Activated CD4-positive, CD25-positive, alpha-beta regulatory T cell treated with anti-CD3 and anti-CD28 coated beads, Interleukin-2, amount 50 U/mL, for 72 hours (primary cell): ENCODE data around the gene MACROD2.

ENCODE experiments used
- DNase-seq: peaks from one replicate; pipeline ENCODE4 v3.0.0; 2021

MACROD2 gene

GRCh38 chr20:15623215-15623614 is 1627.9 kb downstream of the MACROD2 start:
- no peak for DNase-seq

GRCh38 chr20:15625981-15626380 is 1630.7 kb downstream of the MACROD2 start:
- no peak for DNase-seq

- no peak for DNase-seq
These were observed 1631.8 kb downstream of the MACROD2 start for GRCh38 chr20:15627089-15627488.

GRCh38 chr20:15627501-15627903 is 1632.2 kb downstream of the MACROD2 start:
- DNase-seq, result no peak

- DNase-seq, result no peak
These were observed 1633.6 kb downstream of the MACROD2 start for GRCh38 chr20:15628851-15629353.

- DNase-seq, result no peak
These were observed 1635.0 kb downstream of the MACROD2 start for GRCh38 chr20:15630360-15630759.

GRCh38 chr20:15632680-15633079 is 1637.4 kb downstream of the MACROD2 start:
- DNase-seq, result no peak

GRCh38 chr20:15634102-15634501 is 1638.8 kb downstream of the MACROD2 start:
- no peak for DNase-seq

GRCh38 chr20:15637546-15637945 is 1642.2 kb downstream of the MACROD2 start:
- no peak for DNase-seq

GRCh38 chr20:15637950-15638754 is 1642.8 kb downstream of the MACROD2 start:
- no peak for DNase-seq

GRCh38 chr20:15638816-15639215 is 1643.5 kb downstream of the MACROD2 start:
- DNase-seq, result no peak

GRCh38 chr20:15639839-15640238 is 1644.5 kb downstream of the MACROD2 start:
- DNase-seq, result no peak

- no peak for DNase-seq
These were observed 1646.8 kb downstream of the MACROD2 start for GRCh38 chr20:15642109-15642508.

GRCh38 chr20:15642676-15643075 is 1647.4 kb downstream of the MACROD2 start:
- DNase-seq, result no peak

- no peak for DNase-seq
These were observed 1648.4 kb downstream of the MACROD2 start for GRCh38 chr20:15643713-15644112.

- no peak for DNase-seq
These were observed 1650.5 kb downstream of the MACROD2 start for GRCh38 chr20:15645816-15646215.

GRCh38 chr20:15653396-15654207 is 1658.3 kb downstream of the MACROD2 start:
- DNase-seq, result no peak

- DNase-seq, result no peak
These were observed 1658.9 kb downstream of the MACROD2 start for GRCh38 chr20:15654208-15654649.

GRCh38 chr20:15655295-15655874 is 1660.1 kb downstream of the MACROD2 start:
- no peak for DNase-seq

- DNase-seq, result no peak
These were observed 1660.8 kb downstream of the MACROD2 start for GRCh38 chr20:15656124-15656523.

- DNase-seq, result no peak
These were observed 1663.0 kb downstream of the MACROD2 start for GRCh38 chr20:15658295-15658694.

GRCh38 chr20:15673206-15673605 is 1677.9 kb downstream of the MACROD2 start:
- DNase-seq, result no peak
